IPS-11a (cell line): ENCODE measurements around the gene ANKRD12.

Experiments
- H3K4me3 ChIP-seq: one replicate; pipeline ENCODE4 v1.5.1; 2013; ENCODE audit warnings: low read depth, low read length, control low read depth

ANKRD12 gene

GRCh38 chr18:9334329-9334972, 197.9 kb downstream of the ANKRD12 start, which contains the start of gene TWSG1:
TSS of gene TWSG1 (plus strand) at chr18:9334773. CDS start at chr18:9337230, 2,457 bp downstream.
- peak within 1 kb of the TSS; percentile 67 for H3K4me3 ChIP-seq

- H3K4me3 ChIP-seq = peak overlapping the region; percentile 67
Observed at GRCh38 chr18:9334973-9335696, 198.6 kb downstream of the ANKRD12 start.
